Mesendoderm (in vitro differentiated cells): ENCODE measurements around the gene SSTR4.

Experiments
- DNase-seq: peaks from one replicate; pipeline ENCODE4 v3.0.0; 2013
- H2AK5ac ChIP-seq: 2 replicates; pipeline ENCODE4 v1.6.1; 2013; ENCODE audit warnings: low read length, inconsistent platforms
- H2BK120ac ChIP-seq: 2 replicates; pipeline ENCODE4 v1.6.1; 2013; ENCODE audit warnings: low read depth, mild to moderate bottlenecking, low read length, moderate library complexity, mixed read lengths
- H2BK15ac ChIP-seq: replicated peaks from 2 replicates; pipeline ENCODE4 v1.6.1; 2013; ENCODE audit warnings: low read depth, mild to moderate bottlenecking, moderate library complexity
- H2BK5ac ChIP-seq: 2 replicates; pipeline ENCODE4 v1.6.1; 2013; ENCODE audit warnings: low read length, inconsistent platforms
- H3K18ac ChIP-seq: 2 replicates; pipeline ENCODE4 v1.6.1; 2013; ENCODE audit warnings: mild to moderate bottlenecking, low read length, mixed read lengths
- H3K23ac ChIP-seq: one replicate; pipeline ENCODE4 v1.6.1; 2013; ENCODE audit warnings: low read length
- H3K27ac ChIP-seq: 2 replicates; pipeline ENCODE4 v1.5.1; 2013; ENCODE audit warnings: low read depth, mild to moderate bottlenecking, inconsistent platforms, low read length, moderate library complexity
- H3K27me3 ChIP-seq: 2 replicates; pipeline ENCODE4 v1.6.1; 2013; ENCODE audit warnings: low read length, control low read depth, mild to moderate bottlenecking, inconsistent platforms; ENCODE audit not compliant: insufficient read depth, poor library complexity
- H3K36me3 ChIP-seq: 2 replicates; pipeline ENCODE4 v1.6.1; 2013; ENCODE audit warnings: low read length, inconsistent platforms; ENCODE audit not compliant: control insufficient read depth, insufficient read depth
- H3K4ac ChIP-seq: one replicate; pipeline ENCODE4 v1.6.1; 2013; ENCODE audit warnings: low read depth, mild to moderate bottlenecking, low read length, moderate library complexity
- H3K4me1 ChIP-seq: 2 replicates; pipeline ENCODE4 v1.6.1; 2013; ENCODE audit warnings: low read depth, low read length, inconsistent platforms; ENCODE audit not compliant: control insufficient read depth
- H3K4me2 ChIP-seq: 2 replicates; pipeline ENCODE4 v1.6.1; 2013; ENCODE audit warnings: low read length
- H3K4me3 ChIP-seq: 2 replicates; pipeline ENCODE4 v1.5.1; 2013; ENCODE audit warnings: mild to moderate bottlenecking, low read length
- H3K56ac ChIP-seq: one replicate; pipeline ENCODE4 v1.6.1; 2013; ENCODE audit warnings: low read length
- H3K79me1 ChIP-seq: 2 replicates; pipeline ENCODE4 v1.6.1; 2013; ENCODE audit warnings: low read length, inconsistent platforms
- H3K79me2 ChIP-seq: 2 replicates; pipeline ENCODE4 v1.6.1; 2013; ENCODE audit warnings: mild to moderate bottlenecking, low read length; ENCODE audit not compliant: control insufficient read depth, insufficient read depth
- H3K9ac ChIP-seq: 2 replicates; pipeline ENCODE4 v1.6.1; 2013; ENCODE audit warnings: low read length, inconsistent platforms
- H4K5ac ChIP-seq: one replicate; pipeline ENCODE4 v1.6.1; 2013; ENCODE audit warnings: low read length
- H4K8ac ChIP-seq: one replicate; pipeline ENCODE4 v1.6.1; 2013; ENCODE audit warnings: low read depth, mild to moderate bottlenecking, control low read depth, low read length, moderate library complexity
- WGBS: extraction: QIAGEN DNeasy Blood & Tissue Kit; methylation state at CpG from one replicate; pipeline ENCODE4 v1.1.7; 2013; ENCODE audit warnings: low lambda C conversion rate, missing lambda C conversion rate; ENCODE audit not compliant: insufficient coverage; ENCODE audit errors: extremely low coverage; 5-methylcytosine and 5-hydroxymethylcytosine counted together

SSTR4 gene

DNA sequence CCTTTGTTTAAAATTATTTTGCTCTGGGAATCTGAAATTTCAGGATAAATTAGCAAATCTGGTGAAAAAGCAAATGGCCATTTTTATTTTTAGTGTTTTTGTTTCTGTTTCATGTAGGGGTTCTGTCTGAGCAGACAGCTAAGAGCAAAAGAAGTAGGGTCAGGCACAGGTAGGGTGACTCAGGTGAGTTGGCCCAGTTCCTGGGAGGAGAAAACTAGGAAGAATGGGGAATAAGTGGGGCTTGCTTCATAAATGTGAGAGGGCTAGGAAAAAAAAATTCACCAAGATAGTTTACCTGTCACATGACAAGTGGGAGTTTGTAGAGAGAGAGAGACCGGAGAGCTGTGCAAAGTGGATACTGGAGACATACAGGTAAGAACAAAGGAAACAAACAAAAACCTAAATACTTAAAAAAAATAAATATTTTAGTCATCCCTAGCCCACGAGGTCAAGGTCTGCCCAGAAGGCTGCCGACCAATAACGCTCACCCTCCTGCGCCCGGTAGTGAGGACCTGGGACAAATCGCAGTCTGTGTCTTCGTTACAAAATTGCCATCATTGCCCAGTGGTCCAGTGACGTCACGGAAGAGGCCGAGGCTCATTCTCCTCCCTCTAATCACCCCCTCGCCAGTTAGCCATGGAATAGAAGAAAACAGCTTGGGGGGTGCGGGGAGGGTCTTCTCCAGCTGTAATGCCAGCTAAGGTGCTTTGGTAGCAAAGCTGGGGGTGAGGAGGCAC lies 12.1 kb downstream of the SSTR4 start:
- Histone ChIP-seq H3K4me2 (no peak overlapping the region), H3K18ac (no peak overlapping the region), H2AK5ac (no peak overlapping the region), H3K4me3 (no peak overlapping the region), H4K8ac (no peak overlapping the region), H2BK5ac (no peak overlapping the region), H3K9ac (no peak overlapping the region), H3K27ac (no peak overlapping the region), H3K56ac (no peak overlapping the region), H3K4me1 (peaks cover 13% of the 10 kb centered on the region), H2BK15ac (no peak overlapping the region), H3K36me3 (no peaks in the 10 kb centered on the region), H3K23ac (no peak overlapping the region), H3K79me2 (no peaks in the 10 kb centered on the region), H3K27me3 (peaks cover 10% of the 10 kb centered on the region), H2BK120ac (no peak overlapping the region), H3K79me1 (no peaks in the 10 kb centered on the region), H4K5ac (no peak overlapping the region), H3K4ac (no peak overlapping the region)
- no CpG with 5 or more reads among the region's 13 CpGs for WGBS
- no peak for DNase-seq

DNA sequence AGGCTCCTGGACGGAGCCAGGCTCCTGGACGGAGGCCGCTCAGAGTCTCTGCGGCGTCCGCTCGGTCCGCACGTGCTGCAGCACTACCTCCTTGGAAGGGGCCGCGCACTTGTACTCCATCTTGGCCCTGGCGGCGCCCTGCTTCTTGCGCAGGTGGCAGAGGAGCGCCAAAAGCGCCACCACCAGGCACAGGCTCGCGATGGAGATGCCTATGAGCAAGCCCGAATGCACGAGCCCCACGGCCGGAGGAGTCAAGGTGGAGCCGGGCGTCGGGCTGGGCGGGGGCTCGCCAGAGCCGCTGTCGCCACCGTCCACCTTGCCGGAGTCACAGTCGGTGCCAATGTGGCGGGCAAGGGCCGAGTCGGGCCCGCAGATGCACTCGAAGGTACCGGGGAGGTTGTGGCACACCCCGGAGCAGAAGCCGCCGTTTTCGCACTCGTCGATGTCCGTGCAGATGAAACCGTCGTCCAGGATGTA lies 12.7 kb downstream of the SSTR4 start:
- no peaks in the 10 kb centered on the region for H3K79me1 ChIP-seq
- no peak overlapping the region for H4K8ac ChIP-seq
- no peak overlapping the region for H3K9ac ChIP-seq
- H3K36me3 ChIP-seq = no peaks in the 10 kb centered on the region
- no peak overlapping the region for H4K5ac ChIP-seq
- H2BK15ac ChIP-seq = no peak overlapping the region
- H3K4me2 ChIP-seq = no peak overlapping the region
- H2AK5ac ChIP-seq = no peak overlapping the region
- no peak overlapping the region for H3K27ac ChIP-seq
- H3K23ac ChIP-seq = peak overlapping the region; percentile 33
- no CpG with 5 or more reads among the region's 47 CpGs for WGBS
- H2BK5ac ChIP-seq = no peak overlapping the region
- peak; percentile 43 for DNase-seq
- peaks cover 10% of the 10 kb centered on the region for H3K27me3 ChIP-seq
- H3K4me1 ChIP-seq = peaks cover 13% of the 10 kb centered on the region
- no peaks in the 10 kb centered on the region for H3K79me2 ChIP-seq
- H3K56ac ChIP-seq = peak overlapping the region; percentile 64
- H2BK120ac ChIP-seq = no peak overlapping the region
- H3K4ac ChIP-seq = no peak overlapping the region
- no peak overlapping the region for H3K18ac ChIP-seq
- H3K4me3 ChIP-seq = no peak overlapping the region

DNA sequence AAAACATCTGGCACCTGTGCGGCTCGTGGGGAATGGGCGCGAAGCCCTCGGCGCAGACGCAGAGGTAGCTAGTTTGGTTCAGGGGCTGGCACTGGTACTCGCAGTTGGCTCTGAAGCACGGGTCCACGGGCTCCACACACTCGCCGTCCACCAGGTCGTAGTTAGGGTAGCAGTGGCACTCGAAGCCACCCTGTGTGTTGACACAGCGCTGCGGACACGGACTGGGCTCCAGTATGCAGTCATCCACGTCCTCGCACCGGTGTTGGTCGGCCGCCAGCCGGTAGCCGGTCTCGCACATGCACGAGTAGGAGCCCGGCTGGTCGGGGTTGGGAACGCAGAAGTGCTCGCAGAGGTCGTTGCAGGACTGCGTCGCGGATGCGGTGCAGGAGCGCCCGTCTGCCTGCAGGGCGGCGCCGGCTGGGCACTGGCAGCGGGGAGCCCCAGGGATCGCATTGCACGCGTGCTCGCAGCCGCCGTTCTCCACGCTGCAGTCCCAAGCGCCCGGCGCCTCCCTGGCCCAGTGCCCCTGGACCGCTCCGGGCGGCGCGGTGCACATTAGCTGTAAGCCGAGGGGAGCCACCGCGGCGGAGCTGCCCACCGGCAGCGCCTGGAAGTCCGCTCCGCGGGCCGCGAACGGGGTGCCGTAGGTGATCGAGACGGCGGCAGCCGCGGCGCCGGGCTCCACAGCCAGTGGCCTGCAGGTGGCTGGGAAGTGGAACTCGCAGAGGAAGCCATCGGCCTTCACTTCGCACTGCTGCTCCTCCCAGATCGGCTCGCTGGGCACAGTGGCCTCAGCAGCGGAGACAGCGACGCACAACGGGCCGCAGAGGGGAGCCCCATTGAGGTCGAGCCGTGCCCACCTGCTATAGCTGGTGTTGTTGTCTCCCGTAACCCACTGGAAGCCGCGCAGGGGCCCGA lies 13.4 kb downstream of the SSTR4 start:
- H3K18ac ChIP-seq = no peak overlapping the region
- peaks cover 6% of the 10 kb centered on the region for H3K4me1 ChIP-seq
- no peaks in the 10 kb centered on the region for H3K79me2 ChIP-seq
- H3K79me1 ChIP-seq = no peaks in the 10 kb centered on the region
- peak; percentile 74 for DNase-seq
- no peak overlapping the region for H2AK5ac ChIP-seq
- WGBS = no CpG with 5 or more reads among the region's 92 CpGs
- H3K27ac ChIP-seq = no peak overlapping the region
- H3K4me2 ChIP-seq = peak overlapping the region; percentile 45
- H3K27me3 ChIP-seq = peaks cover 10% of the 10 kb centered on the region
- peak overlapping the region; percentile 40 for H3K9ac ChIP-seq
- peak overlapping the region; percentile 33 for H3K23ac ChIP-seq
- H2BK15ac ChIP-seq = no peak overlapping the region
- peak overlapping the region; percentile 77 for H3K56ac ChIP-seq
- H3K36me3 ChIP-seq = no peaks in the 10 kb centered on the region
- no peak overlapping the region for H4K5ac ChIP-seq
- H3K4me3 ChIP-seq = no peak overlapping the region
- no peak overlapping the region for H4K8ac ChIP-seq
- no peak overlapping the region for H2BK120ac ChIP-seq
- H2BK5ac ChIP-seq = no peak overlapping the region
- no peak overlapping the region for H3K4ac ChIP-seq

DNA sequence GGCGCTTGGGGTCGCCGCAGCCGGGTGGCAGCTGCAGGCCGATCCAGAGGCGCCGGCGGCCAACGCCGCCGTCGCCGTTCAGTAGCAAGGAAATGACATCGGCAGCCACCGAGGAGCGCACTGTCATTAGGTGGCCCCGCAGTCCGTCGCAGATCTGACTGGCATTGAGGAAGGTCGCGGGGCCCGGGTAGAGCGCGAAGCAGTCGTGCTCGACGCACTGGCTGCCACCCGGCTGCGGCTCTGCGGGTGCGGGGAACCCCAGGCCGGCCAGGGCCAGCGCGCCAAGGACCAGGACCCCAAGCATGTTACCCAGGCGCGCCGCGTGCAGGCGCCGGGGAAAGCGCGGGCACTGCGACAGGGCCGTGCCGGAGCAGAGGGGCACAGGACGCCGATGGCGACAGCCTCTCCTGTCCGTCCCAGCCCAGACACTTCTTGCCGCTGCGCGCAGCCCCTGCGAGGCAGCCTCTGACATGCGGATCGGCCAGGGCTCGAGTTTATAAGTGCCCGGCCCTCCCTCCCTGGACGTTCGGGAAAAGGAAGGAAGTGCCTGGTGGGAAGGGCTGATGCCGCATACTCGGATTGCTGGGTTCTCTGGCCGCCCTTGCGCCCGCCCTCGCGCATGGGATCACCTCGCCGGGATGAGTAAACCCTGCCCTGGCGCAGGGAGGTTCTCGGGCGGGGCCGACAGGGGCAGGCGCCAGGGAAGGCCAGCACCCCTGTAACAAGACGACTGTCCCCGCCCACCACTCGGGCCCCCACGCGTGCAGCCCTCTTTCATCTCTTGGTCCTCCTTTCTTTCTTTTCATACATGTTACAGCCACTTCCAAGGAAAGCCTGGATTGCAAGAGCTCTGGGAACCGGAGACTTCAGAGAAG lies 14.3 kb downstream of the SSTR4 start, which contains the start of gene THBD:
TSS of gene THBD (minus strand) at position 472 of the 875 bp plus-strand sequence. CDS start at position 304, 168 bp downstream.
- no peak within 1 kb of the TSS for H2AK5ac ChIP-seq
- peak within 1 kb of the TSS; percentile 77 for H3K56ac ChIP-seq
- H3K23ac ChIP-seq = no peak within 1 kb of the TSS
- no peak within 1 kb of the TSS for H4K5ac ChIP-seq
- H3K27ac ChIP-seq = no peak within 1 kb of the TSS
- peak within 1 kb of the TSS; percentile 53 for H3K9ac ChIP-seq
- no peak within 1 kb of the TSS for H2BK15ac ChIP-seq
- H2BK120ac ChIP-seq = no peak within 1 kb of the TSS
- peak; percentile 57 for DNase-seq
- peak within 1 kb of the TSS; percentile 45 for H3K4me2 ChIP-seq
- no peak within 1 kb of the TSS for H3K18ac ChIP-seq
- no peak within 1 kb of the TSS for H2BK5ac ChIP-seq
- H3K27me3 ChIP-seq = peaks cover 10% of the 10 kb centered on the region
- H3K4ac ChIP-seq = no peak within 1 kb of the TSS
- no peak within 1 kb of the TSS for H3K4me3 ChIP-seq
- no peaks in the 10 kb centered on the region for H3K79me2 ChIP-seq
- peaks cover 4% of the 10 kb centered on the region for H3K4me1 ChIP-seq
- H3K36me3 ChIP-seq = no peaks in the 10 kb centered on the region
- H3K79me1 ChIP-seq = no peaks in the 10 kb centered on the region
- H4K8ac ChIP-seq = no peak within 1 kb of the TSS
- no CpG with 5 or more reads among the region's 79 CpGs for WGBS

DNA sequence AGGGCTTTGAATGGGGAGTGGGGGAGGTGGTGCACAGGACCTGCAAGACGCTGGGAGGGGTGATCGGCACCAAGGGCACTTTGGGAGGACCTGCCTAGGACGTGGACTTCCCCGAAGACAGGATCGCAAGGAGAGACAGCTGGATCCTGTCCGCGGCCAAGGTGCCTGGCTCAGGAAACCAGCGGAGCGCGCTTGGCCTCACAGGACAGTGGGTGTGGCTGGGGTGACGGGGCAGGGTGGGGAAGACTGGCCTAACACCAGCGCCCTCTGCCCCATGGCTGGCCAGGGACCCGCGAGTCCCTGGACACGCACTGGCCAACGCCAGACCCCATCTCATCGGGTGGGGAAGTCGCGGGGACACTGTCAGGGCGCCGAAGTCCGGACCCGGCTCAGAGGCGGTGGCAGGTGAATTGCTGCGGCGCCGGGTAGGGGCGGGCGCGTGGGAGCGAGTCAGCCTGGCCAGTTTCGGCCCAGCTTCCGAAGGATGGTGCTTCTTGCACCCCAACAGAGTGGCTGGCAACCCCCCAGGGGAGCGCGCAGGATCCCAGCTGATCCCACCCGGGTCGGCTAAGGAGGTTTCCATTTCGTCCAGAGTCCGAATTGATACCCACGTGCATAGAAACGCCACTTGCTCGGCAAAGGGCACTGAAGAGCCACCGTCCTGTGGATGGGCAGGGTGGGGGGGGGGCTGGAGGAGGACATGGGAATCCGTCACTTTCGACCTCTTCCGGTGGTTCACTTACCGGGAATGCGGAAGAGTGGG lies 15.1 kb downstream of the SSTR4 start:
- Histone ChIP-seq H3K27ac (no peak overlapping the region), H2BK15ac (no peak overlapping the region), H4K8ac (no peak overlapping the region), H3K23ac (no peak overlapping the region), H3K18ac (no peak overlapping the region), H3K36me3 (no peaks in the 10 kb centered on the region), H3K79me2 (no peaks in the 10 kb centered on the region), H3K9ac (peak overlapping the region; percentile 9), H3K4me2 (peak overlapping the region; percentile 45), H3K79me1 (no peaks in the 10 kb centered on the region), H3K4me3 (no peak overlapping the region), H3K56ac (peak overlapping the region; percentile 25), H2AK5ac (no peak overlapping the region), H3K4me1 (peaks cover 4% of the 10 kb centered on the region), H4K5ac (no peak overlapping the region), H3K4ac (no peak overlapping the region), H2BK5ac (no peak overlapping the region), H3K27me3 (peaks cover 10% of the 10 kb centered on the region), H2BK120ac (no peak overlapping the region)
- DNase-seq = peak; percentile 65
- no CpG with 5 or more reads among the region's 48 CpGs for WGBS
